Germinal center (tissue), 1 donor: Measurements from ENCODE around the gene DAPK1.

Experiments used
- DNase-seq: peaks from one replicate; pipeline ENCODE4 v3.0.0; 2012; ENCODE audit warnings: mixed read lengths, low spot score

DAPK1 gene

GRCh38 chr9:87713278-87713987 is 215.8 kb downstream of the DAPK1 start:
- DNase-seq: no peak

GRCh38 chr9:87713988-87714330 is 216.3 kb downstream of the DAPK1 start:
- no peak for DNase-seq

DNA sequence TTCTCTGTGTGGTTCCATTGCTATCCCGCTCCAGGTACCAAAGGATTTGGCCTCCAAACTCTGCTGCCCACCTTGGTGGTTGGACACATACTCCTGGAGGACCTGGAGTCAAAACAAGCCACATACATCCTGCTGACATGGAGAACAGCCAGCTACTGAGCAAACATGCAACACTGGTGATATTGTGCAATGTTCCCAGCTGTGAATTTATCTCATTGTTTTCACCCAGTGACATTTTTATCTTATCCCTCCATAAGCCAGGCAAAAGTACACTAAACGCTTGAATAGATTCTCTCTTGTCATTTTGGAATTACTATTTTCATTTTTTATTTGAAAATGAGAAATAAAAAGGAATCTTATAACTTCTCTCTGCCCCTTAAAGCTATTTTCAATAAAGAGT is 217.2 kb downstream of the DAPK1 start:
- DNase-seq: no peak

DNA sequence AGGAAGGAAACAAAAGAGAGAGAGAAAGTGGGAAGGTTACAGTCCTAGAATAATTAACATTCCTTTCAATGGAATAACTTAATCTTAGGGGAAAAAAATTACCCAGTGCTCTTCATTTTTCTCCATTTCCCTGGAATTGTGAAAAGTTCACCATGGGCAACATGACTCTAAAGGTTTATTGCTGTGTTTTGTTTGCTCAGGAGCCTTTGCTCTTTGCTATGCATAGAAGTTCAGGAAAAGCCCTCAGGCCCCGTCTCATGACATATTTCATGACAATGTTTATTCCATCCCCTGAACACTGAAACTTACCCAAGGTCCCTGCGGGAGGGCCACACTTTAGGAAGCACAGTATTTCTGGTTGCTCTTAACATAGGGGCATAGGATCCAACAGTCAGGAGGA is 218.5 kb downstream of the DAPK1 start:
- DNase-seq: no peak

GRCh38 chr9:87717456-87717855 is 219.8 kb downstream of the DAPK1 start:
- DNase-seq: no peak

DNA sequence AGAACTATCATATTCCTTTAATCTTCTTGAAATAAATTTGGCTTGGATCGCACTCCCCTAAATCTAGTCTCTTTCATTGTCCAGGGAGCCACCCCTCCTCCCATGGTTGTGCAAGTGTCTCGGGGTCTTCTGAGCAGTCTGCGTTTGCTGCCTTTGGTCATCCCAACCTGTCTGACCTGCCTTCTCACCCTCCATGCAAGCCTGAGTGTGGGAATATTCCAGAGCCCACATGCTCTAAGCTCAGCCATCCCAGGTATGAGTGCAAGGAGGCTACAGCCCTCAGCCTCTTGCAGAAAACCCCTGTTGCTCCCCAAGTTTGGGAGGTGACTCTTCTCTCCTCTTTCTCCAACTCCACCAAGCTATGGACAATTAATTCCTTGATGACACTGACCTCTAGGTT is 220.6 kb downstream of the DAPK1 start:
- no peak for DNase-seq

DNA sequence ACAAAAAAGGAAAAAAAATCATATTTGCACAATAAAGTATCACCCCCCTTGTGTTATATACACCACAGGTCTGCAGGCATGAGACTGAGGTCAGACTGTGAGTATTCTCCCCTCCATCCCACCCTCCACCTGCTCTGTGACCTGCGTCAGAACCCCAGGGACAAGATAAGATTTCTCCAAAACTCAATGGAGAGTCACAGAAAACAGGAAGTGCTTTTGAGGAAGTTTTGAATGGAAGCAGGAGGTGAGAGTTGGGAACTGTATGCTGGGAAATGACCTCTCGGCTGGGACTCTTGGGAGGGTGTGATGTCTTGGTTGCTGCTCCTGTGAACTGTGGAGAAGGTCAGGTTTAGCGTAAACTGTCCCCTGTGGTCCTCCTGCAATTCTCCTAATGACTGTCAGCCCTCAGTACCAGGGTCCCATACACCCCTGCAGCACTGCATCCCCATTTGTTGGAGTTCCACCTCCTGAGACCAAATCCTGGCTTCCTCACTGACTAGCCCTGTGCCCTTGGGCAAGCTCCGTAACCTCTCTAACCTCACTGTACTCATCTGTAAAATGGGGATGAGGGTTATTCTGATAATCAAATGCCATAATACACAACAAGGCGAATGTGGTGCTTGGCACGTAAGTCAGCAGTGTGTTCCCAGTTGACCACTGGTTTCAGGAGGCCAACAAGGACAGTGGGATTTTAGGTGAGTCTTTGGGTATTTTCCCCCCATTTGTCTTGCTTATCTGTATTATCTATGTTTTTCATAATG is 221.4 kb downstream of the DAPK1 start:
- no peak for DNase-seq

- no peak for DNase-seq
These were observed 222.5 kb downstream of the DAPK1 start for GRCh38 chr9:87720173-87720572.

DNA sequence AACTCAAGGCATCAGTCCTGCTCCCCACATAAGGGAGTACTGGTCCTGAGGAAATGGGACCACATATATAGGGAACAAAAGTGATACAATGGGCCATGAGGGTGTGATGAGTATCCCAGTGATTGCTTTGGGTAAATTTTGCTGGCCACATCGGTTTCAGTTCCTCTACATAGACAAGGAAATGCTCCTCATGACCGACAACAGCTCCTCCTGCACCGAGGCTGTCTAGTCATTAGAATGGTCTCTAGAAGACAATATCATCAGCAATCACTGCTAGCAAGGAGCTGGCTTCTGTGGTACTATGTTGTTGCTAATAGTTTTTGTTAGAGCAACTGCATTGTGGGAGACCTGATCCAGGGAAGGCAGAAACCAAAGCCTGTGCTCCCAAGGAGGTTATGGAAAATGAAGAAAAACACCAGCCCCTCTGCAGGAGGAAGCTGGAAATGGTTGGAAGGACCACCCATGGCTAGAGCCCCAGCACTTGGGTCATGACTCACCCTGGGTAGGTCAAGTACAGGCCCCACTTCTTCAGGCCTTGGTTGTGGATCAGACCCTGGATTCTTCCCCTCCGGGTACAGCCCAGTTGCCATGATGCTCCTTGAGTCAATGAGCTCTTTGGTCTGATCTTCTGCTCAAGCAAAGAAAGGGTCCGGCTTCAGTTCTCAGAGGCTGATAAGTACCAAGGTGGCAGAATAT is 224.9 kb downstream of the DAPK1 start:
- DNase-seq: no peak

- no peak for DNase-seq
These were observed 227.8 kb downstream of the DAPK1 start for GRCh38 chr9:87725356-87725899.

GRCh38 chr9:87725900-87726709 is 228.4 kb downstream of the DAPK1 start, which contains the start of gene CTSL:
Gene CTSL (plus strand): TSS chr9:87726119. CDS start chr9:87727604, 1,485 bp downstream.
- DNase-seq: peak; percentile 18

DNA sequence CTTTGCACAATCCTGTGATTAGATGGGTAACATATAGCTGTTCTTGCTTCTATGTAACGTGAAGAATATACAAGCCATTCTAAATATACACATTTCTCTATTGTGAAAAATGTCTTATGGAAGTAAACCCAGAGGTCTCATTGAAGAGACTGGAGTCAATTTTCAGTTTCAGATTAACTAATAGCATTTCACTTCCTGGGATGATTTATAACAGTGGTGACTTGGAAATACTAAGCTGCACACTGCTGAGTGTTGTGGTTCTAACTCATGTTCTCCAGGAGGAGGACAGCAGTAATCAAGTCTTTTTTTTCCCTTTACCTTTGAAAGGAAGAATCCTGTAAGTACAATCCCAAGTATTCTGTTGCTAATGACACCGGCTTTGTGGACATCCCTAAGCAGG is 231.6 kb downstream of the DAPK1 start:
- no peak for DNase-seq

GRCh38 chr9:87731321-87731720 is 233.7 kb downstream of the DAPK1 start:
- no peak for DNase-seq

DNA sequence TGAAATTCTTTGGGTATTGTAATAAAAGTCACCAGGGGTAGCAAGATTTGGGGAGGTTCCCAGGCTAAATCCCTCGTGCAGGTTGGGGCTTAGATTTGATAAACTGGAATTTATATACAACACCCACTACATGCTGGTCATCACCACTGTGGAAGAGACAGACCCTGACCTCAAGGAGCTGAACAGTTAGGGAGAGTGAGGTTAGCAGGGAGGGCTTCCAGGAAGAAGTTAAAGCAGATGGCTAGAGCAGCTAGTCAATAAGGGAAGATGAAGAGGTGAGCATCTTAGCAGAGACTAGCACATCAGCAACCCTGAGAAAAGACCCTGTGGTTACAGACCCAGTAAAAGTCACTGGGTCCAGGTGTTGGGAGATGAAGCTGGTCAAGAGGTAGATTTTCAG is 234.7 kb downstream of the DAPK1 start:
- DNase-seq: no peak

- DNase-seq: no peak
These were observed 235.1 kb downstream of the DAPK1 start for GRCh38 chr9:87732756-87733155.

- DNase-seq: no peak
These were observed 235.8 kb downstream of the DAPK1 start for GRCh38 chr9:87733273-87734052.

DNA sequence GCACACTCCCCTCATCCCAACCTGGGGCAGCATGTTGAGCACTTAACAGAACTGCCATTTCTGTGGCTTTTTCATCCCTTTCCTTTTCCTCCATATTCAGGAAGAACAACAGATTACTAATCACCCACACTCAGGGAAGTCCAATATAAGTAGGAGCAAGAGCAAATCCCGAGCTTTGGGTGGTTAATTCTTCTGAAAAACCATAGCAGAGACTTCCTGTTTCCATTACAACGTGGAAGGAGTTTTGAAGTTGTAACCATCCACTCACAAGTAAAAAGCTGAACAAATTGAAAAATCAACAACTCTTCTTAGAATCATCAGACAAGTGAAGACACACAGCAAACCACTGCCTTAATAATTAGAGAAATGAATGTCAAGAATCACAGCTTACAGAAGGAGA is 236.4 kb downstream of the DAPK1 start:
- DNase-seq: no peak

DNA sequence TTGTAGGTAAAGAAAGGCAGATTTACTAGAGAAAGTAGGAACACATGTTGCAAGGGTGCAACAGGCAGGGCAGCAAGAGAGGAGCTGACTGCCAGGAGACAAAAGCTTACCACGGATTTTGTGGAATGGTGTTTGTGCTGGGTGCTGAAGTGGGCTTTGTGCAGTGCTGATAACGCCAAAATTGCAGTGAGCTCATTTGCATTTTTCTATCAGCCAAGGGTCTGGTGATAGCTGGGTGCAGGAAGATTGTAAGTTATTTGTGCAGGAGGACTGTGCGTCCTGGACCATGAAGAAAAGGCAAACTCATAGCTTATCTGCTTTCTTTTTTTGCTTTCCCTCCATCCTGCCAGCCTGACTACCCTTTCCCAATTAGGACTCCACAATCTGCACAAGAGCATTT is 241.9 kb downstream of the DAPK1 start:
- DNase-seq: no peak

GRCh38 chr9:87740209-87740608 is 242.5 kb downstream of the DAPK1 start:
- DNase-seq: no peak

DNA sequence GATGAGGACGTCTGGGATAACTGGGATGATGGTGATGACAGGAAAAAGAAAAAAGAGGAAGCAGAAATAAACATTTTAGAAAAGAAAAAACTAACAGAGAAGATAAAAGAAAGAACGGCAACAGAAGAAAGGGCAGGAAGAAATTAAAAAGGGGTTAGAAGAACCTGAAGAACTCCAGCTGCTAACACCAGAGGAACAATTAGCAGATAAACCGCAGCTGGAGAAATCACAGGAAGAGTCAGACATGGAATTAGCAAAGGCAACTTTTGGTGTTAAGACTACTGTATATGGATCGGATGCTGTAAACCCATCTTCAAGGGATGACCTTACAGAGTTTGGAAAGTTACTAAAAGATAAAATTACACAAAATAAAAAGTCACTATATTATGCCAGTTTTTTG is 243.7 kb downstream of the DAPK1 start:
- DNase-seq: no peak

DNA sequence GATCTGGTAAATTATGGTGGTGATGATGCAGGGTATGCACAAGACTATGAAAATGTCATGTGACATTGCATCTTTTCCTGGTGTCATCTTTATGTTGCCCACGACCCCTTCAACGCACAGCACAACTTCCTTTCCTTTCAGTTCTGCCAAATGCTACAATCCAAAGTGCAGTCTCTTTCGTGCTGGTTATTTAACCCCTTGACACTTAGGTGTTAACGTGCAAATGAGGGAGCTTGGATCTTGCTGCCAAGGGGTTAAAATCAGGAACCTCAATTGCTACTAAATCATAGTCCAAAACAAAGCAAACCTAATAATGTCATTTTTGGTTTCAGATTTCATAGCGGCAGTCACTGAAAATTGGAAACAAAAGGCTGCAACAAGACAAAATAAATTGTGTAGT is 244.2 kb downstream of the DAPK1 start:
- DNase-seq: no peak
